Measurements from ENCODE around the gene RWDD3. TPM values are rescaled to one million over a fixed set of nuclear protein-coding genes. Genes with fewer than 3 reads are reported as not detected.
A peak's percentile ranks its signal among the peaks of the same experiment; 100 is the strongest.

Gene RWDD3
- total RNA-seq, 2 donors from 2014 or later = 35.5 to 37.1 TPM

- H3K27ac Mint-ChIP-seq = no peak overlapping the region
- H3K27me3 Mint-ChIP-seq (ENCODE audit: insufficient read depth) = no peaks in the 10 kb centered on the region
- no peak for TF ChIP-seq CTCF (conservative IDR thresholded peaks at IDR 0.05)
- H3K9me3 ChIP-seq (ENCODE audit: control insufficient read depth, low read length) = peaks cover 19% of the 10 kb centered on the region
- H3K9me3 Mint-ChIP-seq = peaks cover 12% of the 10 kb centered on the region
- WGBS, 2 experiments (ENCODE audit: insufficient coverage in 1 of 2, insufficient read length in 1 of 2) = 75 to 77% methylated on average over 4 to 6 of the region's 6 CpGs
- peaks cover 10% of the 10 kb centered on the region for H3K4me1 Mint-ChIP-seq
- H3K9ac ChIP-seq (ENCODE audit: extremely low read depth, low read length, poor library complexity, severe bottlenecking) = no peak overlapping the region
- peak; percentile 59 for DNase-seq
- no peak overlapping the region for H3K4me3 Mint-ChIP-seq
- peaks cover 6% of the 10 kb centered on the region for H3K4me1 ChIP-seq (ENCODE audit: control insufficient read depth, insufficient read depth, low read length)
- H3K27ac ChIP-seq (ENCODE audit: low read depth, low read length) = no peak overlapping the region
- no peak overlapping the region for H3K4me3 ChIP-seq (ENCODE audit: low read length)
- H3K36me3 Mint-ChIP-seq (ENCODE audit: low read depth) = peaks cover 5% of the 10 kb centered on the region
- H3K36me3 ChIP-seq (ENCODE audit: control insufficient read depth, insufficient read depth, low read length) = no peaks in the 10 kb centered on the region
- no peaks in the 10 kb centered on the region for H3K27me3 ChIP-seq (ENCODE audit: control insufficient read depth, insufficient read depth, low read length, poor library complexity, severe bottlenecking)
Observed at GRCh38 chr1:95221306-95221705, 12.7 kb upstream of the RWDD3 start.

GRCh38 chr1:95222629-95223028 is 11.4 kb upstream of the RWDD3 start:
- Histone ChIP-seq H3K27me3 (ENCODE audit: control insufficient read depth, insufficient read depth, low read length, poor library complexity, severe bottlenecking) (no peaks in the 10 kb centered on the region), H3K9me3 (ENCODE audit: control insufficient read depth, low read length) (peaks cover 9% of the 10 kb centered on the region), H3K36me3 (ENCODE audit: control insufficient read depth, insufficient read depth, low read length) (no peaks in the 10 kb centered on the region), H3K9ac (ENCODE audit: extremely low read depth, low read length, poor library complexity, severe bottlenecking) (no peak overlapping the region), H3K27ac (ENCODE audit: low read depth, low read length) (no peak overlapping the region), H3K4me3 (ENCODE audit: low read length) (no peak overlapping the region), H3K4me1 (ENCODE audit: control insufficient read depth, insufficient read depth, low read length) (peaks cover 6% of the 10 kb centered on the region)
- Mint-ChIP-seq H3K4me3 (no peak overlapping the region), H3K27me3 (ENCODE audit: insufficient read depth) (no peaks in the 10 kb centered on the region), H3K9me3 (peaks cover 9% of the 10 kb centered on the region), H3K4me1 (peaks cover 10% of the 10 kb centered on the region), H3K36me3 (ENCODE audit: low read depth) (peaks cover 5% of the 10 kb centered on the region), H3K27ac (no peak overlapping the region)
- no peak for DNase-seq
- TF ChIP-seq CTCF (conservative IDR thresholded peaks at IDR 0.05) = no peak
- 96 to 100% methylated on average over 1 of the region's 2 CpGs for WGBS, 2 experiments (ENCODE audit: insufficient coverage in 1 of 2, insufficient read length in 1 of 2)

GRCh38 chr1:95223110-95223509 is 10.9 kb upstream of the RWDD3 start:
- Mint-ChIP-seq H3K27me3 (ENCODE audit: insufficient read depth) (no peaks in the 10 kb centered on the region), H3K36me3 (ENCODE audit: low read depth) (peaks cover 5% of the 10 kb centered on the region), H3K27ac (no peak overlapping the region), H3K4me1 (peaks cover 10% of the 10 kb centered on the region), H3K4me3 (no peak overlapping the region), H3K9me3 (peaks cover 9% of the 10 kb centered on the region)
- Histone ChIP-seq H3K9me3 (ENCODE audit: control insufficient read depth, low read length) (peaks cover 9% of the 10 kb centered on the region), H3K4me1 (ENCODE audit: control insufficient read depth, insufficient read depth, low read length) (peaks cover 6% of the 10 kb centered on the region), H3K36me3 (ENCODE audit: control insufficient read depth, insufficient read depth, low read length) (no peaks in the 10 kb centered on the region), H3K27ac (ENCODE audit: low read depth, low read length) (no peak overlapping the region), H3K4me3 (ENCODE audit: low read length) (no peak overlapping the region), H3K27me3 (ENCODE audit: control insufficient read depth, insufficient read depth, low read length, poor library complexity, severe bottlenecking) (no peaks in the 10 kb centered on the region), H3K9ac (ENCODE audit: extremely low read depth, low read length, poor library complexity, severe bottlenecking) (no peak overlapping the region)
- no peak for DNase-seq
- no peak for TF ChIP-seq CTCF (conservative IDR thresholded peaks at IDR 0.05)
